MV-4-11 (cell line): ENCODE measurements around the gene SLC2A9.
"Not testable (repeated sequence)": the region's sequence is repeated elsewhere in the genome, so short reads cannot be mapped to it uniquely, and the experiment has no call there.

ENCODE experiments used
- DNase-seq: peaks from one replicate; lab custom pipeline; 2025; lab: John Stamatoyannopoulos, UW

SLC2A9 gene

GRCh38 chr4:9826551-9826950 lies 194.7 kb downstream of the SLC2A9 start:
- no peak for DNase-seq

- DNase-seq, result peak; percentile 52
Measured at GRCh38 chr4:9825049-9825448, 196.2 kb downstream of the SLC2A9 start.

GRCh38 chr4:9820343-9820742 lies 201.0 kb downstream of the SLC2A9 start:
- no peak for DNase-seq

- no peak for DNase-seq
Measured at GRCh38 chr4:9816285-9816684, 205.0 kb downstream of the SLC2A9 start.

GRCh38 chr4:9812501-9813340 lies 208.6 kb downstream of the SLC2A9 start:
- peak; percentile 70 for DNase-seq

- DNase-seq, result peak; percentile 85
Measured at GRCh38 chr4:9811806-9812205, 209.5 kb downstream of the SLC2A9 start.

GRCh38 chr4:9808077-9808476 lies 213.2 kb downstream of the SLC2A9 start:
- no peak for DNase-seq

GRCh38 chr4:9804918-9805317 lies 216.4 kb downstream of the SLC2A9 start:
- no peak for DNase-seq

GRCh38 chr4:9800848-9801247 lies 220.4 kb downstream of the SLC2A9 start:
- no peak for DNase-seq

GRCh38 chr4:9796641-9797040 lies 224.7 kb downstream of the SLC2A9 start:
- DNase-seq, result not testable (repeated sequence)

- no peak for DNase-seq
Measured at GRCh38 chr4:9792381-9792780, 228.9 kb downstream of the SLC2A9 start.

GRCh38 chr4:9785891-9786290 lies 235.4 kb downstream of the SLC2A9 start:
- DNase-seq, result not testable (repeated sequence)

- DNase-seq, result no peak
Measured at GRCh38 chr4:9782136-9782436, 239.2 kb downstream of the SLC2A9 start.

GRCh38 chr4:9781343-9782135 lies 239.8 kb downstream of the SLC2A9 start, which contains the start of gene DRD5:
Gene DRD5, plus strand, starts transcription at chr4:9781634. Its CDS starts 396 bp downstream, at chr4:9782030.
- DNase-seq, result no peak
